NCI-H748 (cell line): ENCODE measurements around the gene KRT17.
"Not testable (repeated sequence)": the region's sequence is repeated elsewhere in the genome, so short reads cannot be mapped to it uniquely, and the experiment has no call there.

ENCODE experiments used
- DNase-seq: peaks from one replicate; lab custom pipeline; 2025; ENCODE audit not compliant: unreplicated experiment; lab: John Stamatoyannopoulos, UW

KRT17 gene

GRCh38 chr17:41654678-41655607, 30.6 kb upstream of the KRT17 start:
- no peak for DNase-seq

- peak; percentile 44 for DNase-seq
Observed at GRCh38 chr17:41653892-41654677, 29.7 kb upstream of the KRT17 start.

DNA sequence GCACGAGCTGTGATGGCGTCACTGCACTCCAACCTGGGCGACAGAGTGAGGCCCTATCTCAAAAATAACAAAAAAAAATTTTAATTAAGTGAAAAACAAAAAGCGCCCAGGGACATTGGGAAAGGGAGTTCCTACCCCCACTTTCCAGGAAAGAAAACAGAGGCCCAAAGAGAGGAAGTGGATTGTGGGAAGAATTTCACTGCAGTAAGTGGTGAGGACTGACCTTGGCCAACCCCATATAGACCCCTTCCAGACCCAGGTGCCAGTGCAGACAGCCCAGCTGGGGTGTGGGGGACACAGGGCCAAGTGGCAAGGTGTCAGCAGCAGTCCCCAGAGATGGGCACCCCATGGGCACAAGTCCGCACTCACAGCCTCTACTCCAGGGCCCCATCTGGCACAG, 29.0 kb upstream of the KRT17 start:
- DNase-seq, result no peak

- no peak for DNase-seq
Observed at GRCh38 chr17:41652461-41652970, 28.1 kb upstream of the KRT17 start.

GRCh38 chr17:41651625-41652460, 27.5 kb upstream of the KRT17 start:
- DNase-seq, result no peak

DNA sequence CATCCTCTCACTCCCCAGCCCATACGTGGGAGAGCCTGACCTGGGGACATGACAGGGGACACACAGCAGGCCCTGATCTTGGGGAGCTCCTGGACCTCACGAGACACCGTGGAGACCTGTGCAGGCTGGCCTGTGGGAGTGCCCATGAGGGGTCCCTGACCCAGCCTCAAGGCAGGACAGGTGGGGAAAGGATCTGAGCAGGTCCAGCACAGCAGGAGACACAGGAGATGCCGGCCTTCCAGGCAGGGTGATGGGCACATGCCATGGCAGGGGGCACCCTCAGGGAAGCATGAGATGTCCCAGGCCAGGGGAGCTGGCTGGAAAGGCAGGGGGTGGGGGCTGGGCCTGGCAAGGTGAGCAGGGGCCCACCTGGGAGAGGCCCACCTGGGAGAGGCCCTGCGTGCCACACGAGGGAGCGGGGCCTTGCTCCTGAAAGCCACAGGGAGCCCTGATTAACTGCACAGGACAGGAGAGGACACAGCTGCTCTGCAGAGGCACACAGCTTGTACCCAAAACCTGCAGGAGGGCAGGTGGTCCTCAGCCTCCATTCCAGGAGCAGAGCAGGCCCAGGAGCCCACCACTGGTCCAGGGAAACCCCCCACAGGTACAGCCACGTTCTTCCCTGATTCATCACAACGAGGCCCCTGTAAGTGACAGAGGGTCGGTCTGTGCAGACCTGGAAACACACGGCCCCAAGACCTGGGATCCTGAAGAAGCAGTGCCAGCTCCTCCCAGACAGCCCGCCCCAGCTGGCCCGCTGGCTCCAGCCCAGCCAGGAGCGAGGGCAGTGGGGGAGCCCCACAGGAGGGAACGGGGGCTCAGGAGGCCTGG, 26.6 kb upstream of the KRT17 start:
- DNase-seq, result no peak

DNA sequence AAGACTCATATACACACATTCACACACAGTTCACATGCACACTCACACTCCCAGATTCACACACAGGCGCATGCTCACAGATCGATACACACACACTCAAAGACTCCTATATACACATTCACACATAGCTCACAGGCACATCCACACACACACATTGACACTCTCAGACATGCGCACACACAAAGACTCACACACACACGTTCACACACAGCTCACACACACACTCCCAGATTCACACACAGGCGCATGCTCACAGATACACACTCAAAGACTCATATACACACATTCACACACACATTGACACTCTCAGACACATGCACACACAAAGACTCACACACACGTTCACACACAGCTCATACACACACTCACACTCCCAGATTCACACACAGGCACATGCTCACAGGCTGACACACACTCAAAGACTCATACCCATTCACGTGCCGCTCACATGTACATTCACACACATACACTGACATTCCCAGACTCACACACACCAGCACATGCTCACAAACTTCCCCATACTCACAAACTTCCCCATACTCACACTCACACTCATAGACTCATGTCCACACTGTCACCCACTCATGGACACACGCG, 25.6 kb upstream of the KRT17 start:
- DNase-seq, result no peak

DNA sequence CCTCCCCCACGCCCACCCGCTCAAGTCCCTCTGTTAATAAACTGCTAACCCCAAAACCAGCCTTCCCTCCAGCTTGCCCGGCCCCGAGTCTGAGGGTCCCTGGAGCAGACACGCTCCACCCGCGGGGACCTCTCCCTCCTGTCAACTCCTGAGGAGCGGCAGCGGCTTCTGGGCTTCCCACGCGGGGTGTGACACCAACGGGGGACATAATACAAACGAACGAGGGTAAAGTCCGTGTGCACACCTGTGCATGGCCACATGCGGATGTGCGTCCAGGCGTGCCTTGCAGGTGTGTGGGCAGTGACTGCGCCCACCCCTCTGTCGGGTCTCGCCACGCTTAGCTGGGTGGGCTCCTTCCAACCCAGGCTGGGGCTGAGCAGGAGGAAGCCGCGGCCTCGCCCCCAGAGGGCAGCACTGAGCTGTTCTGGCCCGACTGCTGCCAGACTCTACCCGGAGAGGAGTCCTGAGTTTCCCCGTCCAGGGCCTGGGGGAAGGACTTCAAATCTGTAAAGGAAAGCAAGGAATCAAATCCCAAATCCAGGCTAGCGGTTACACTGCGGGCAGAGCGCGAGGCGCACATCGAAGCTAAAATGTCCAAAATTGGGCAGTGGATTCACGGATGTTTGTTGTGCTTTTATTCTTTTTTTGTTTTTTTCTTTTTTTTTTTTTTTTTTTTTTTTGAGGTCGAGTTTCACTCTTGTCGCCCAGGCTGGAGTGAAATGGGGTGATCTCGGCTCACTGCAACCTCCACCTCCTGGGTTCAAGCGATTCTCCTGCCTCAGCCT, 24.2 kb upstream of the KRT17 start:
- peak; percentile 81 for DNase-seq

DNA sequence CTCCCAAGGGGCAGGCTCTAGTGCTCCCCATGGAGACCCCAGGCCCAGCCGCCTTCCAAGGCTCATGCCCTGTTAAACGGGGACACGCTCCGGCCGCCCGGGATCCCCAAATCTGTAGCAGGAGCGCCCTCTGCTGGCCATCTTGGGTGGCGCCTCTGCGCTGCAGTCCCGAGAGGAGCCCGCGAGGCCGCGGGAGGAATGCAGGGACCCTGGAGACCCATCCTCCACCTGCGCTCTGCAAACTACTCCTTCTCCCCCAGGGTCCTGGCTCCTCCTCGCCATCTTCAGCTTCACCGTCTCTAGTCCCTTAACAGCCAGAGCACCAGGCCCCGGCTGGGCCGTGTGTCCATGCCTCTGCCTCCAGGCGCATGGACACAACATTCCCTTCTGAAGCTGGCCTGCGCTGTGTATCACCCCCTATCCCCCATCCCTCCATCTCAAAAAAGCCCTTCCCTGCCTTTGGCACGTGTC, 23.6 kb upstream of the KRT17 start:
- peak; percentile 83 for DNase-seq

DNA sequence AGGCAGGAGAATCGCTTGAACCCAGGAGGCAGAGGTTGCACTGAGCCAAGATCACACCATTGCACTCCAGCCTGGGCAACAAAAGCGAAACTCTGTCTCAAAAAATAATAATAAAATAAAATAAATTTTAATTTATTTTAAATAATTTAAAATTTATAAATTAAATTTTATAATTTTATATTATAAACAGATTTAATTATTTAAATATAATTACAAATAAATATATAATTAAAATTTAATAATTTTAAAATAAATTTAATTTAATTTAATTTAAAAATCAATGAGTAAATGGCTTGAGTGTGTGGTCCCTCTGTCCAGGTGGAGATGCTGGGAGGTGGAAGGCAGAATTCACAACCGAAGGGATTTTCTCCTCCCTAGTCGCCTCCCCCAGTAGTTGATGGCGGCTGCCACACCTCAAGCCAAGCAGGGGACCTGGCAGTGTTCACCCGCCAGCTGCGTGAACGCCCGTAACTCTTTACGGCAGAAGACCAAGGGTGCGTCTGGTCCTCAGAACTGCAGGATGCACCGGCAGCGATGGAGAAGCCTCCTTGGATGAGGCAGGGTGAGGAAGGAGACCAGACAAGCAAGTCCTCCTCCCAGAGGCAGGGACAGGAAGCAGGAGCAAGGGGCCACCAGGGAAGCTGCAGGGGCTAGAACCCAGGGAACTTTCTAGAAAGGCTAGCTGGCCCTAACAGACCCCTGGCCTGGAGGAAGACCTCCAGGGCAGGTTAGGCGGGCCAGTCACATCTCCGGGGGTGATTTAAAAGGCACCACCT, 22.9 kb upstream of the KRT17 start:
- no peak for DNase-seq

DNA sequence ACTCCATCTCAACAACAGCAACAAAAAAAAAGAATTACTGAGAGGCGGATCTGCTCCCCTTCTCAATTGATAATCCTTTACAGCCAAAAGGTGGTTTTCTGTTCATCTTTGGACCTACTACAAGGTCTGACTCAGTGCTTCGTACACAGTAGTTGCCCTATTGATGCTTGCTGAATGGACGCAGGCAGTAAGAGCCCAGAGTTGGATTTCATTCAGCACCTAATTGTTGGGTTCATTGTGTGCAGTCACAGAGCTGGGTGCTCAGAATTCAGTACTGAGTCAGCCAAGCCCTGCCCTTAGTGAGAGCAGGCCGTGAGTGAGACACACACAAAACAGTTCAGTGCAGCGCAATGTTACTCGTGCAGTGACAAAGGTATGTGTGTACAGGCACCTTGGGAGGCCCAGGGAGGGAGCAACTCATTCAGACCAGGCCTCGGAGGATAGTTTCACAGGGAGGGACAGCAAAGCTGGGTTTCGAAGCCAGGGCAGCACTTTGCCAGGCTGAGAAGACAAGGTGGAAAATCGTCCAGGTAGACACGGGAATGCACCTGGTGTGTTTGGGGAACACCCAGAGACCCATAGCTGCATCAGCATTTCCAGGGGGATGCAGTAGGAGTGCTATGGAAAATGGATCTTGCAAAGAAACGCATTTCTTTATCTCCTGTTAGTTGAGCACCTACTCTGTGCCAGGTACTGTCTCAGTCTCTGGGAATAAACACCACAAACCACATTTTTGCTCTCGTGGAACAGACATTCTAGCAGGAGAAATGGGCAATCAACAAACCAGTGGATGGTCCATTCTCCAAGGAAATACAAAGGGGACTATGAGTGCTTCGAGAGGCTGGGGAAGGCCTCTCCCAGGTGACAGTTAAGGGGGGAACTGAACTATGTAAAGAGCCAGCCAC, 18.1 kb upstream of the KRT17 start:
- no peak for DNase-seq

DNA sequence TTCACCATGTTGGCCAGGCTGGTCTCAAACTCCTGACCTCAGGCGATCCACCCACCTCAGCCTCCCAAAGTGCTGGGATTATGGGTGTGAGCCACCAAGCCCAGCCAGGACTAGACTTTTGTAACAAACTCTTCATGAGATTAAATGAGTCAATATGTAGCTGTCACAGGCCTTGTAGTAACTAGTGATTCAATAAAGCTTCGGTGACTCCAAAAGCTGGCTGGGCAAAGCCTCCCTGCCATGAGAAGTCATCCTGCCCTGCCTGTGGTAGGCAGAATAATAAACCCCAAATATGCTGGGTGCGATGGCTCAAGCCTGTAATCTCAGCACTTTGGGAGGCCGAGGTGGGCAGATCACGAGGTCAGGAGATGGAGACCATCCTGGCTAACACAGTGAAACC, 16.2 kb upstream of the KRT17 start:
- DNase-seq, result not testable (repeated sequence)

- no peak for DNase-seq
Observed at GRCh38 chr17:41639492-41640473, 15.4 kb upstream of the KRT17 start.

DNA sequence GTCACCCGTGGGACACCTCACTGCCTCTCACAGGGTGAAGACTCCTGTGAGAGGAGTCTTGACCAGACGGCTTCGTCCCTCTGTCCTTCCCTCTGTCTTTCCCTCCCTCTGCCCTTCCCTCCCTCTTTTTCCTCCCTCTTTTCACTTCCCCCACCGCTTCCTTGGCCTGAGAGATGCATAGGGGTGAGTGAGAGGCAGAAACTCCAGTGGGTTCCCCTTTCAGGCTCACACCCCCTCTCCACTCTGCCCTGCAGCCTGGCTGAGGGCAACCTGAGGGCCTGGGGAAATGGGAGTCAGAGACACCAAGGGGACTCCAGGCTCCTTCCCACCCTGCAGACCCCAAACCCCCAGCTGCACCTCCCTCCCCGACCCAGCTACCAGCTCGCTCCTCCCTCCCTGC, 14.6 kb upstream of the KRT17 start:
- no peak for DNase-seq

DNA sequence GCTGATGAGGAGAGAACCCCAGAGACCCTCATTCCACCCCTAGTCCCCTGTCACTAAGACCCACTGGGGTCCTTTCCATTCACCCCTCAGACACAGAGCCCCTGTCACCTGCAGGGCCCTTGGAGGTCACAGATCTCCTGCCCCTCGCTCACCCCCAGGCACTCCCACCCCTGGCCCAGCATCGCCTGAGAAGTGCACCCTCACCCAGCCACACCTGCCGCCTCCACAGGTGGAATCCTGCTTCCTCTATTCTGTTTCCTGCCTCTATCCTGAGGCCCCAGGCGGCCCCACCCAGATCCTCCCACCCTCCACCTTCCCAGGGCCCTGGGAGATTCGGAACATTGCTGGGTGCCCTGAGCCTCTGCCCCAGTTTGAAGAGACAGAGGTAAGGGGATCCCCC, 13.8 kb upstream of the KRT17 start:
- DNase-seq, result no peak

DNA sequence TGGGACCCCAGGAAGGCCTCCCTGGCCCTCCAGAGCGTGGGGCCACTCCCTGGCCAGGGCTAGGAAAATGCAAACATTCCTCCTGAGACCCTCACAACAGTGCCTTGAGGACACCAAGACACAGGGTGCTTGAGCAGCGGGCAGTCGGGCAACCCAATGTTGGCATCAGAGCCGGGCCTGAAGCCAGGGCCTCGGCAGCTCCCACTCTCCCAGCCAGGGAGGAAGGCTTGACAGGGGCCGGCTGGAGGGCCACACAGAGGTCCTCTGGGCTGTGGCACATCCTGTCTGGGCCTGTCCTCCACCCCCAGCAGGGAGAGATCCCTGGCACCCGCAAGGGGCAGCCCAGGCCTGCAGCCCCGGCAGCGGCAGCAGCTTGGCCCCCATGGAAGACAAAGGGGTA, 12.3 kb upstream of the KRT17 start:
- no peak for DNase-seq
